Effector memory CD4-positive, alpha-beta T cell (primary cell): Measurements from ENCODE around the gene GANAB.

Experiments
- DNase-seq, 3 donors: peaks; one replicate each; pipeline ENCODE4 v3.0.0-alpha.2; 2020
- H3K27ac ChIP-seq: 2 replicates; pipeline ENCODE4 v1.7.0; 2013; ENCODE audit warnings: mild to moderate bottlenecking, low read length, moderate library complexity; ENCODE audit not compliant: insufficient read depth, poor library complexity, severe bottlenecking
- H3K27me3 ChIP-seq: replicated peaks from 2 replicates; pipeline ENCODE4 v1.7.0; 2013; ENCODE audit warnings: mild to moderate bottlenecking, low read length; ENCODE audit not compliant: insufficient read depth, control insufficient read depth, poor library complexity, severe bottlenecking
- H3K36me3 ChIP-seq: 2 replicates; pipeline ENCODE4 v1.7.0; 2013; ENCODE audit warnings: mild to moderate bottlenecking, low read length, moderate library complexity; ENCODE audit not compliant: control insufficient read depth, insufficient read depth
- H3K4me1 ChIP-seq: 2 replicates; pipeline ENCODE4 v1.7.0; 2013; ENCODE audit warnings: low read length, mild to moderate bottlenecking; ENCODE audit not compliant: control insufficient read depth, insufficient read depth, poor library complexity, severe bottlenecking
- H3K4me3 ChIP-seq: 2 replicates; pipeline ENCODE4 v1.7.0; 2013; ENCODE audit warnings: low read length, low read depth, mild to moderate bottlenecking; ENCODE audit not compliant: insufficient read depth, poor library complexity, severe bottlenecking
- H3K9me3 ChIP-seq: 2 replicates; pipeline ENCODE4 v1.7.0; 2013; ENCODE audit warnings: mild to moderate bottlenecking, low read length, moderate library complexity; ENCODE audit not compliant: control insufficient read depth

GANAB gene

DNA sequence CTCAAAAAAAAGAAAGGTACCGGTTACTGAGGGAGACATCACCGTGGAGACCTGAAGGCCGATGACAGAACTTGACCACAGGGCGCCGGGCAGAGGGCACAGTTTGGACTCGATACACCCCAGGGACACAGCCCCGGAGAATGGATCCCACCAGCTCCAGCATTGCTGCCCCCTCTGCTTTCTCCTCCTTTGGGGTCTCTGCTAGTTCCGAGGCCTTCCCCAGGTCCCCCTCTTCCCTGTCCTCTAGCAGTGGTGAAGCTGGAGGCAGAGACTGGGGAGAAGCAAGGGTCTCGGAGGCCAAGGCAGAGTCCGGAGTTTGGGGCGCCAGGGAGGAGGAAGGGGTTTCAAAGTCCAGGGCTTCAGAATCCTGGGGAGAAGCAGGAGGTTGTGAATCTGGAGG lies 67.9 kb downstream of the GANAB start:
- no peaks in the 10 kb centered on the region for H3K4me1 ChIP-seq
- DNase-seq: no peak
- H3K9me3 ChIP-seq: no peaks in the 10 kb centered on the region
- H3K27me3 ChIP-seq: no peaks in the 10 kb centered on the region
- no peak overlapping the region for H3K27ac ChIP-seq
- H3K4me3 ChIP-seq: no peak overlapping the region
- H3K36me3 ChIP-seq: peaks cover 34% of the 10 kb centered on the region

DNA sequence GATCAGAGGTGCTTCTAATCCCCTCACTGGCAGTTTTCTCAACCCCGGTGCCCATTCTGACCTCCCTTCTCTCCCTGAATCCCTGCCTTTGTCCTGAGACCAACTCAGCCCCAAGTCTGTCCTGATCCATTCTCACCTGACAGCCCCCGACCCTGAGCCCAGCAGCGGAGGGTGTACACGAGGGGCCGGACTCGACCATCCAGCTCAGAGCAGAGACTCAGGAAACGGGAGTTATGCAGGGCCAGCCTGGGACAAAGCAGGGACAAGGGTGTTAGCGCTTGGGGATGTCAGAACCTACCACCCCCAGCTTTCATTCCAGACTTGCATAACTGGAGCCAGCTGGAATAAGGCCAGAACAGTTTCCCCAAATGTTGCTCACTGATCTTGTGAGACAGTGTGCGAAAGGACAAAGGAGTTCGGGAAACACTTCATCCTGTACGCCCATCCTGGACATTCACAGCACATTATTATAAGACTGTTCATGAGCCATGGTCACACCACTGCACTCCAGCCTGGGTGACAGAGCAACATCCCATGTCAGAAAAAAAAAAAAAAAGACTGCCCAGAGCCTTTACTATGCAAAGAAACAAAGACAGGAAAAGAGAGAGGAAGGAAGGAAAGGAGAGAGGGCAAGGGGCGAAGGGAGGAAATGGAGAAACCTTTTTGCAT lies 69.2 kb downstream of the GANAB start:
- H3K4me3 ChIP-seq: no peak overlapping the region
- peaks cover 12% of the 10 kb centered on the region for H3K4me1 ChIP-seq
- H3K9me3 ChIP-seq: no peaks in the 10 kb centered on the region
- no peaks in the 10 kb centered on the region for H3K27me3 ChIP-seq
- DNase-seq: no peak
- no peak overlapping the region for H3K27ac ChIP-seq
- peaks cover 30% of the 10 kb centered on the region for H3K36me3 ChIP-seq

DNA sequence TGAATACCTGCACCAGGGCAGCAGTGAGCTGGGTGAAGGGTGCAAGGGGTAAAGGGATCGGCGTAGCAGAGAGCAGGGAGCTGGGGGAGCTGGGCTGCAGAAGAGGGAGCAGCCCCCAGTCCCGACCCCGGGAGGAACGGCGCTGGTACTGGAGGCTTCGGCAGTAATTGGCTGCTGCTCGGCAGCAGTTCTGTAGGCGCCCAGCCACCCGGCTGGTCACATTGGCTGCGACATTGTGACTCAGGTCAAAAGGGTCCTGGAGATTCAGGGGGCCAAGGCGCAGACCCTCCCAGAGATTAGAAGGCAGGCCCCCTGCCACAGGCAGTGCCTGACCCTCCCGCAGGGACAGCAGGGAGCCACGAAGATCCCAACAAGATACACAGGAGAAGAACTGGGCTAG lies 70.6 kb downstream of the GANAB start:
- Histone ChIP-seq H3K4me1 (peaks cover 15% of the 10 kb centered on the region), H3K36me3 (peaks cover 34% of the 10 kb centered on the region), H3K27ac (no peak overlapping the region), H3K27me3 (no peaks in the 10 kb centered on the region), H3K4me3 (no peak overlapping the region), H3K9me3 (no peaks in the 10 kb centered on the region)
- no peak for DNase-seq

DNA sequence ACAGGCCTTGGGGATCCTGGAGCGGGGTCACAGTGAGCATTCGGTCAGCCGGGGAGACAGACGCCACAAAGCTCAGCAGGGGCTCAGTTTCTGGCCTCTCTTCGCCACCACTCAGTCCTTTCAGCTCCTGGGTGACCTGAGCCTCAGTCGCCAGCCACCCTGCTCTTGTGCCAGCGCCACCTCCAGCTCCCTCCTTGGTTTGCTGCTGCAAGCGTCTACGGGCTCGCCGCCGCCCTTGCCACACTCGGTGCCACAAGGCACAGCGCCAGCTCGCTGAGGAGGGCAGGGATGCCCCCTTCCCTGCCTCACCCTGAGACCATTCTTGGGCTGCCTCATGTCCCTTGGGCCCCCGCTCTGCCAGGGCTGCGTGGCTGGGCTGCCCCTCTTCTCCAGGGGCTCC lies 71.3 kb downstream of the GANAB start:
- no peak overlapping the region for H3K27ac ChIP-seq
- H3K36me3 ChIP-seq: peaks cover 39% of the 10 kb centered on the region
- no peaks in the 10 kb centered on the region for H3K27me3 ChIP-seq
- H3K4me1 ChIP-seq: peaks cover 15% of the 10 kb centered on the region
- no peak for DNase-seq
- no peaks in the 10 kb centered on the region for H3K9me3 ChIP-seq
- no peak overlapping the region for H3K4me3 ChIP-seq
